Measurements from ENCODE around the gene HDAC9. TPM values are rescaled to one million over a fixed set of nuclear protein-coding genes. Genes with fewer than 3 reads are reported as not detected.

The HDAC9 gene
- total RNA-seq, 1 experiment from 2014 or later = 4.3 TPM

DNA sequence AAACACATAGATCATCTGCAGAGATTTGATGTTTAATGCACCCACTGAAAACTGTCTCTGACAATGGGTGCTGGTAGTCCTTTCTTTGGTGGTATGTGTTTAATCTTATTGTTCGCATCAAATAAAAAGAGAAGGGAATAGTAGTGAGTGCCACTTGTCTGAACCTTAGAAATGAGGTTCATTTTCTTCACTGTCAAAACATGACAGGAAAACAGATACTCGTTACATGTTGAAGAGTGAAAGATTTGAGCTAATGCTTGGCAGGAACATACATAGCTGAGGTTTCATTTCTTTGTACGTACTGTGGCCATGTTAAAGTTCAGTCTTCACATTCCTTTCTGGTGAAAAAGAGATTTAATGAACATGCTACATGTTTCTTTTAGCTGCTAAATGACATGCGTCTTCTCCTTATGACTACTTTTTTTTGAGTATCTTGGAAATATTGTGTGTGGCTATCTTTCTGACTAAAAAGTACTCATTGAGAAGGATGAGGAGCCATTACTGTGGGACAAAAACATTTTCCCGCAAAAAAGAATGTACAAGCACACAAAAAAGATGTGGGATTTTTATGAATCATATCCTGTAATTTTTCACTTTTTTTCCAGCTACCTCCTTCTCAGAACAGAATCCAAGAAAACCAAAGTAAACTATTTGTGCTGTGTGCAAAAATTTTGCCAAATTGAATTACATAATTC is 513.8 kb downstream of the HDAC9 start:
- CTCF ChIA-PET = no interaction called here
- POLR2A ChIA-PET = no interaction called here

More for the DNA sequence above, 513.8 kb downstream of the HDAC9 start:
- H3K4me1 ChIP-seq (ENCODE audit: control insufficient read depth in 1 of 2, insufficient read depth in 2 of 2, low read length in 2 of 2) = no peaks in the 10 kb centered on the region
- H3K79me2 ChIP-seq (ENCODE audit: insufficient read depth, low read length) = no peaks in the 10 kb centered on the region
- no peaks in the 10 kb centered on the region for H3K36me3 ChIP-seq (ENCODE audit: control insufficient read depth in 1 of 2, insufficient read depth in 2 of 2, low read length in 2 of 2)
- H3K9me3 ChIP-seq (ENCODE audit: control insufficient read depth in 1 of 2, insufficient read depth in 1 of 2, low read depth in 1 of 2, low read length in 2 of 2) = no peaks in the 10 kb centered on the region
- no peaks in the 10 kb centered on the region for H3K27me3 ChIP-seq (ENCODE audit: insufficient read depth, low read length)
- no peak for ATAC-seq
- no peak overlapping the region for H3K4me2 ChIP-seq (ENCODE audit: low read length)
- no peak overlapping the region for H3K4me3 ChIP-seq (replicated peaks in 1 of 2; ENCODE audit: low read depth in 1 of 2, low read length in 2 of 2)
- DNase-seq (ENCODE audit: low read depth, low spot score) = no peak
- no peak overlapping the region for H3K9ac ChIP-seq (ENCODE audit: low read length)
- intact Hi-C loops (cut with micrococcal nuclease) = no loop called here
- no peaks in the 10 kb centered on the region for H3K9me2 ChIP-seq (ENCODE audit: insufficient read depth)
- BruUV-seq (replicated peaks) = no TSS peak
- no peak overlapping the region for H2AFZ ChIP-seq (ENCODE audit: low read depth, low read length, poor library complexity, severe bottlenecking)
- TF ChIP-seq EZH2 (IDR thresholded peaks at IDR 0.05) (no peak), FOSL1 (IDR thresholded peaks at IDR 0.05; ENCODE audit: low read depth) (no peak), EGR1 (IDR thresholded peaks at IDR 0.05; ENCODE audit: low read depth) (no peak), CBX3 (IDR thresholded peaks at IDR 0.05; ENCODE audit: low read depth) (no peak), REST (IDR thresholded peaks at IDR 0.05; ENCODE audit: low read depth) (no peak), SIN3A (IDR thresholded peaks at IDR 0.05; ENCODE audit: low read depth) (no peak), MAX (IDR thresholded peaks at IDR 0.05) (no peak), POLR2A (IDR thresholded peaks at IDR 0.05; ENCODE audit: borderline replicate concordance, extremely low read depth, insufficient read depth, insufficient read length) (no peak), CEBPB (IDR thresholded peaks at IDR 0.05; ENCODE audit: low read depth) (no peak), JUND (IDR thresholded peaks at IDR 0.05) (no peak), ELF1 (IDR thresholded peaks at IDR 0.05; ENCODE audit: borderline replicate concordance, low read depth) (no peak), ZNF274 (IDR thresholded peaks at IDR 0.05; ENCODE audit: low read depth, low read length) (no peak), ATF3 (IDR thresholded peaks at IDR 0.05) (no peak), RAD21 (IDR thresholded peaks at IDR 0.05; ENCODE audit: low read depth) (no peak), POLR2AphosphoS5 (IDR thresholded peaks at IDR 0.05; ENCODE audit: low read depth, low read length) (no peak), EZH2phosphoT487 (IDR thresholded peaks at IDR 0.05; ENCODE audit: borderline replicate concordance) (no peak), SP1 (IDR thresholded peaks at IDR 0.05; ENCODE audit: low read depth) (no peak), ZFX (IDR thresholded peaks at IDR 0.05) (no peak)
- TF ChIP-seq, protein P1, sequence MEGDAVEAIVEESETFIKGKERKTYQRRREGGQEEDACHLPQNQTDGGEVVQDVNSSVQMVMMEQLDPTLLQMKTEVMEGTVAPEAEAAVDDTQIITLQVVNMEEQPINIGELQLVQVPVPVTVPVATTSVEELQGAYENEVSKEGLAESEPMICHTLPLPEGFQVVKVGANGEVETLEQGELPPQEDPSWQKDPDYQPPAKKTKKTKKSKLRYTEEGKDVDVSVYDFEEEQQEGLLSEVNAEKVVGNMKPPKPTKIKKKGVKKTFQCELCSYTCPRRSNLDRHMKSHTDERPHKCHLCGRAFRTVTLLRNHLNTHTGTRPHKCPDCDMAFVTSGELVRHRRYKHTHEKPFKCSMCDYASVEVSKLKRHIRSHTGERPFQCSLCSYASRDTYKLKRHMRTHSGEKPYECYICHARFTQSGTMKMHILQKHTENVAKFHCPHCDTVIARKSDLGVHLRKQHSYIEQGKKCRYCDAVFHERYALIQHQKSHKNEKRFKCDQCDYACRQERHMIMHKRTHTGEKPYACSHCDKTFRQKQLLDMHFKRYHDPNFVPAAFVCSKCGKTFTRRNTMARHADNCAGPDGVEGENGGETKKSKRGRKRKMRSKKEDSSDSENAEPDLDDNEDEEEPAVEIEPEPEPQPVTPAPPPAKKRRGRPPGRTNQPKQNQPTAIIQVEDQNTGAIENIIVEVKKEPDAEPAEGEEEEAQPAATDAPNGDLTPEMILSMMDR (IDR thresholded peaks at IDR 0.05 in 2 of 3, conservative IDR thresholded peaks at IDR 0.05 in 1 of 3; ENCODE audit: borderline replicate concordance in 1 of 3, insufficient read depth in 1 of 3, low read depth in 2 of 3, low read length in 2 of 3) = no peak
- TF ChIP-seq, protein P2, sequence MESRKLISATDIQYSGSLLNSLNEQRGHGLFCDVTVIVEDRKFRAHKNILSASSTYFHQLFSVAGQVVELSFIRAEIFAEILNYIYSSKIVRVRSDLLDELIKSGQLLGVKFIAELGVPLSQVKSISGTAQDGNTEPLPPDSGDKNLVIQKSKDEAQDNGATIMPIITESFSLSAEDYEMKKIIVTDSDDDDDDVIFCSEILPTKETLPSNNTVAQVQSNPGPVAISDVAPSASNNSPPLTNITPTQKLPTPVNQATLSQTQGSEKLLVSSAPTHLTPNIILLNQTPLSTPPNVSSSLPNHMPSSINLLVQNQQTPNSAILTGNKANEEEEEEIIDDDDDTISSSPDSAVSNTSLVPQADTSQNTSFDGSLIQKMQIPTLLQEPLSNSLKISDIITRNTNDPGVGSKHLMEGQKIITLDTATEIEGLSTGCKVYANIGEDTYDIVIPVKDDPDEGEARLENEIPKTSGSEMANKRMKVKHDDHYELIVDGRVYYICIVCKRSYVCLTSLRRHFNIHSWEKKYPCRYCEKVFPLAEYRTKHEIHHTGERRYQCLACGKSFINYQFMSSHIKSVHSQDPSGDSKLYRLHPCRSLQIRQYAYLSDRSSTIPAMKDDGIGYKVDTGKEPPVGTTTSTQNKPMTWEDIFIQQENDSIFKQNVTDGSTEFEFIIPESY (IDR thresholded peaks at IDR 0.05; ENCODE audit: extremely low read depth, insufficient replicate concordance, low read length) = no peak
- H3K27ac ChIP-seq (ENCODE audit: low read depth, low read length) = no peak overlapping the region
- no peaks in the 10 kb centered on the region for H4K20me1 ChIP-seq (ENCODE audit: insufficient read depth)
- RAD21 ChIA-PET (ENCODE audit: low non-redundant PET in 1 of 2, low total read pairs in 2 of 2, uncharacterized antibody in 2 of 2, unreplicated experiment in 2 of 2) = no interaction called here
